Measurements from ENCODE around the gene THEMIS2.

GRCh38 chr1:27862004-27862403, 10.3 kb upstream of the THEMIS2 start:
- no peak for TF ChIP-seq ZNF274 (IDR thresholded peaks at IDR 0.05; ENCODE audit: insufficient read depth, insufficient read length)
- TF ChIP-seq ESRRA (IDR thresholded peaks at IDR 0.05; ENCODE audit: low read length): no peak
- TF ChIP-seq, protein P1, sequence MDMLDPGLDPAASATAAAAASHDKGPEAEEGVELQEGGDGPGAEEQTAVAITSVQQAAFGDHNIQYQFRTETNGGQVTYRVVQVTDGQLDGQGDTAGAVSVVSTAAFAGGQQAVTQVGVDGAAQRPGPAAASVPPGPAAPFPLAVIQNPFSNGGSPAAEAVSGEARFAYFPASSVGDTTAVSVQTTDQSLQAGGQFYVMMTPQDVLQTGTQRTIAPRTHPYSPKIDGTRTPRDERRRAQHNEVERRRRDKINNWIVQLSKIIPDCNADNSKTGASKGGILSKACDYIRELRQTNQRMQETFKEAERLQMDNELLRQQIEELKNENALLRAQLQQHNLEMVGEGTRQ (IDR thresholded peaks at IDR 0.05; ENCODE audit: borderline replicate concordance, low read depth, low read length): no peak
- no peak for TF ChIP-seq GABPA (IDR thresholded peaks at IDR 0.05; ENCODE audit: low read depth)
- TF ChIP-seq, protein P2, sequence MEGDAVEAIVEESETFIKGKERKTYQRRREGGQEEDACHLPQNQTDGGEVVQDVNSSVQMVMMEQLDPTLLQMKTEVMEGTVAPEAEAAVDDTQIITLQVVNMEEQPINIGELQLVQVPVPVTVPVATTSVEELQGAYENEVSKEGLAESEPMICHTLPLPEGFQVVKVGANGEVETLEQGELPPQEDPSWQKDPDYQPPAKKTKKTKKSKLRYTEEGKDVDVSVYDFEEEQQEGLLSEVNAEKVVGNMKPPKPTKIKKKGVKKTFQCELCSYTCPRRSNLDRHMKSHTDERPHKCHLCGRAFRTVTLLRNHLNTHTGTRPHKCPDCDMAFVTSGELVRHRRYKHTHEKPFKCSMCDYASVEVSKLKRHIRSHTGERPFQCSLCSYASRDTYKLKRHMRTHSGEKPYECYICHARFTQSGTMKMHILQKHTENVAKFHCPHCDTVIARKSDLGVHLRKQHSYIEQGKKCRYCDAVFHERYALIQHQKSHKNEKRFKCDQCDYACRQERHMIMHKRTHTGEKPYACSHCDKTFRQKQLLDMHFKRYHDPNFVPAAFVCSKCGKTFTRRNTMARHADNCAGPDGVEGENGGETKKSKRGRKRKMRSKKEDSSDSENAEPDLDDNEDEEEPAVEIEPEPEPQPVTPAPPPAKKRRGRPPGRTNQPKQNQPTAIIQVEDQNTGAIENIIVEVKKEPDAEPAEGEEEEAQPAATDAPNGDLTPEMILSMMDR (IDR thresholded peaks at IDR 0.05 in 2 of 3, conservative IDR thresholded peaks at IDR 0.05 in 1 of 3; ENCODE audit: control insufficient read depth in 2 of 3, extremely low read depth in 1 of 3, insufficient read depth in 1 of 3, low read depth in 3 of 3, low read length in 3 of 3): no peak

Data from GM12878 (cell line).